Amniotic stem cell (primary cell): Measurements from ENCODE around the gene CABP4.

Experiments
- DNase-seq: peaks from one replicate; lab custom pipeline; 2025; lab: John Stamatoyannopoulos, UW

Gene CABP4

DNA sequence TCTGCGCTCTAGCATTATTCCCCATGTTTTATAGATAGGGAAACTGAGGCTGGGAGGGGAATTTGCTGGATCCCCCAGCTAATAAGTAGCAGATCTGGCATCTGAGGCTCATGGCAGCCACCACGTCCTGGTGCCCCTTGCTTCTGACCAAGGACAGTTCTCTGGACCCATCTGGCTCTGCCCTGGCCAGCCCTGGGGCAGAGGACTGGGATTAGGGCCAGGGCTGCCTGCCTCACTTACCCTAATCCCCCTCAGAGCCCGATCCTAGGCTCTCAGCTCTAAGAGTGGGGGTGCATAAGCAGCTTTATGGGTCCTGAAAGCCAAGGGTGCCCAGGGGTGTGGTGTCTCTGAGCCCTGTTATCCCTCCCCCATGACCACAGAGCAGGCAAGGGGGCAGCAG lies at the start of gene CABP4:
Gene CABP4, plus strand, starts transcription at position 301 of the 400 bp plus-strand sequence. Its CDS starts 70 bp downstream, at position 371.
- no peak for DNase-seq

DNA sequence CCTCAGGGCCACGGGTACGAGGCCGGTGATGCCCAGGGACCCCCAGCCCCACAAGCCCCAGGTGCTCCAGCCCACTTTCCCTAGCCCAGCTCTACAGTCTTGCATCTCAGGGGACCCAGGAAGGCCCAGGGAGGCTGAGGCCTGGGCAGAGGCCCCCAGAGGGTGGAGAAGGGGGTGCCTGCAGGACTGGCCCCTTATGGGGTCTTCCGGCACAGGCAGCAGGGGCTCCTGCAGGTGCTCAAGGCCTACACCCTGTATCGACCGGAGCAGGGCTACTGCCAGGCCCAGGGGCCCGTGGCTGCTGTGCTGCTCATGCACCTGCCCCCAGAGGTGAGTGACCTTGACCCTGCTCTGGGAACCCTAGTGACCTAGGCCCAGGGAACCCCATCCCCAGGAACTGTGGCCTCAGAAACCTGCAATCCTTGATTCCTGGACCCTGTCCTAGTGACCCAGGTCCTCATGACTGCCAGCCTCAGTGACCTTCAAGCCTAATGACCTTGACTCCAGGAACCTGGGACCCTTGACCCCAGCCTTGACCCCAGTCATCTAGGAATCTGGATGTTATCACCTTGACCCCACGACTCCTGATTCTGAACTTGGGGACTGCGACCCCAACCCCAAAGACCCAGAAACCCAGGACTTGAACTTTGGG lies 49.3 kb upstream of the CABP4 start:
- no peak for DNase-seq

DNA sequence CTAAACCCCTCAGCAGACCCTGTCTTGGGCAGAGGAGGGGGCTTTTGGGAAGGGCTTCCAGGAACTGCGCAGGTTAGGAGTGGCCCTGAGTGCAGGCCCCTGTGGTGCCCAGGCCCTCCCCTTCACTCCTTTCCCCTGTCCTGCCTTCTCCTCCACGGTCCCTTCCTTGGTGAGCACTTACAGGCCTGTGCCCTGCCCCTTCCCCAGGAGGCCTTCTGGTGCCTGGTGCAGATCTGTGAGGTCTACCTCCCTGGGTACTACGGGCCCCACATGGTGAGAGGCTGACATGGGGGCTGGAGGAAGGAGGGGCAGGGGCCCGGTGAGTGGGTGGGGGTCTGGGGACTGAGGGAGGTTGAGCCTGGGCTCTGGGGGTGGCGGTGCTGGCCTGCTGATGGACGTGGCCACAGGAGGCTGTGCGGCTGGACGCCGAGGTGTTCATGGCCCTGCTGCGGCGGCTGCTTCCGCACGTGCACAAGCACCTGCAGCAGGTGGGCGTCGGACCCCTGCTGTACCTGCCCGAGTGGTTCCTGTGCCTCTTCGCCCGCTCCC lies 48.7 kb upstream of the CABP4 start:
- no peak for DNase-seq

DNA sequence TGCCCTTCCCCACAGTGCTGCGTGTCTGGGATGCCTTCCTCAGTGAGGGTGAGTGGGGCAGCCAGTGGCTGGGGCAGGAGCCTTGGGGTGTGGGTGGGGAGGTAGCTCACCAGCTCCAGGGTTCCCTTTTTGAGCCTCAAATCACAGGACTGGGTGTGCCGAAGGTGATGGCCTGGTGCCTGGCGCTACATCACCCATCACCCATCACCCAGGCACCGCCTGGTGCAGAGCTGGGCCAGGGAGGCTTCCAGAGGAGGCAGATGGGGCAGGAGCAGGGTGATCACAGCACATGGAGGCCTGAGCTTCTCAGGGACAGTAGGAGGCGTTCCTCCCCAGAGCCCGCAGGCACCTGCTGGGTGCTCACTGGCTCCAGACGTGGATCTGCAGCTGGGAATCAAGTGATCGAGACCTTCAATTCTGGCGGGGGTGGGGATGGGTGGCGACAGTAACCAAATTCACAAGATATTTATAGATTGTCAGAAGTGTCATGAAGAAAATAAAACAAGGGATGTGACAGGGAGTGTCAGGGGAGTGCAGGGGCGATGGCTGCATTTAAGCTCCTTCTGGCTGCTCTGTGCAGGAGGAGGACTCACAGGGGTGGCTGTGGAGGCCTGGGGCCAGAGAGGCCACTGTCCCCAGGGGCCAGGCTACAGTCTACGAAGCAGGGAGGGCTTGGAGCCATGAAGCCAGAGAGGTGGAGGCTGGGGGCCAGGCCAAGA lies 48.0 kb upstream of the CABP4 start:
- no peak for DNase-seq

DNA sequence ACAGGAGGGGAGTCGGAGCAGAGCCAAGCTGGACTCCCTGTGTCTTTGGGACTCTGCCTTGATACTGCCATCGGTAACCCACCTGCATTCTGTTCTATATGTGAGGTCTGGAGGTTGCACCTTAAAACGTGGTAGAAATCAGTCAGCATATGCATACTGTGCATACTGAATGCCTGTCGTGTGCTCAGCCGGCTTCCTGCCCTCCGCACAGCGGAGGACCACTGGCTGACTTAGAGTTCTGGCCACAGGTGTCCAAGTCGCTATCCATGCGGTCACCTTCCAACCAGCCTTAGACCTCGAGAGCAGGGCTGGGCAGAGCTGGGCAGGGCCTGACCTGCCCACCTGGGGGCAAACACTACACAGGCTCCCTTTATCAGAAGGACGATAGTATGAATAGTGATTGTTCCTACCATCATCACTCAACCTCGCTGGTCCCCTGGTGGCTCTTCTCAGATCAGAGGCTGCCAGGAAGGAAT lies 47.4 kb upstream of the CABP4 start:
- DNase-seq, result no peak

DNA sequence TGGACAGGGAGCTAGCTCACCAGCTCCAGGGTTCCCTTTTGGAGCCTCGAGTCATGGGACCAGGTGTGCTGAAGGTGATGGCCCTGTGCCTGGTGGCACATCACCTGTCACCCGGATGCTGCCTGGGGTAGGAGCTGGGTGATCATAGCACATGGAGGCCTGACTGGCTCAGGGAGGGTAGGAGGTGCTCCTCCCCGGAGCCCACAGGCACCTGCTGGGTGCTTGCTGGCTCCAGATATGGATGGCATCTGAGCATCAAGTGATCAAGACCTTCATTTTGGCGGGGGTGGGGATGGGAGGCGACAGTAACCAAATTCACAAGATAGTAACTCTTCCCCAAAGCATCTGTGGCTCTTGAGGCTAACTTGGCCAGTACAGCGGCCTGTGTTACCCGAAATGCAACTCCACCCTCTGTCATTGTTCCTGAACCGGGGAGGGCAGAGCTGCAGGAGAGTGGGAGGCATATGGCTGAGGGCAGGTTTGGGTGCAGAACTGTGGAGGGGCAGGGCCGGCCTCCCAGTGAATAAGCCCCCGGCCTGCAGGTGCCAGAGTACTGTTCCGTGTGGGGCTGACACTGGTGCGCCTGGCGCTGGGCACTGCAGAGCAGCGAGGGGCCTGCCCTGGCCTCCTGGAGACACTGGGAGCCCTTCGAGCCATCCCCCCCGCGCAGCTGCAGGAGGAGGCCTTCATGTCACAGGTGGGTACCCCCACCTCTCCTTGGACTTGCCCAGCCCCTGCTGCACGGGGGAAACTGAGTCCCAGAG lies 46.5 kb upstream of the CABP4 start:
- DNase-seq, result no peak

DNA sequence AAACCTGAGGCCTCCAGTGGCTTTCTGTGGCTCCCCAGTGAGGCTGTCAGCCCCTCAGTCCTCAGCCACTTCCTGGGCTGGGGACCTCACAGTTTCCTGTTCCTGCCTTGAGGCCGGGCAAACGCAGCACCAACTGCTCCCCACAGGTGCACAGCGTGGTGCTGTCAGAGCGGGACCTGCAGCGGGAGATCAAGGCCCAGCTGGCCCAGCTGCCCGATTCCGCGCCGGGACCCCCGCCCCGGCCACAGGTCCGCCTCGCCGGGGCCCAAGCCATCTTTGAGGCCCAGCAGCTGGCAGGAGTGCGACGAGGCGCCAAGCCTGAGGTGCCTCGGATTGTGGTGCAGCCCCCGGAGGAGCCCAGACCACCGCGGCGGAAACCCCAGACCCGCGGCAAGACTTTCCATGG lies 45.9 kb upstream of the CABP4 start:
- no peak for DNase-seq

DNA sequence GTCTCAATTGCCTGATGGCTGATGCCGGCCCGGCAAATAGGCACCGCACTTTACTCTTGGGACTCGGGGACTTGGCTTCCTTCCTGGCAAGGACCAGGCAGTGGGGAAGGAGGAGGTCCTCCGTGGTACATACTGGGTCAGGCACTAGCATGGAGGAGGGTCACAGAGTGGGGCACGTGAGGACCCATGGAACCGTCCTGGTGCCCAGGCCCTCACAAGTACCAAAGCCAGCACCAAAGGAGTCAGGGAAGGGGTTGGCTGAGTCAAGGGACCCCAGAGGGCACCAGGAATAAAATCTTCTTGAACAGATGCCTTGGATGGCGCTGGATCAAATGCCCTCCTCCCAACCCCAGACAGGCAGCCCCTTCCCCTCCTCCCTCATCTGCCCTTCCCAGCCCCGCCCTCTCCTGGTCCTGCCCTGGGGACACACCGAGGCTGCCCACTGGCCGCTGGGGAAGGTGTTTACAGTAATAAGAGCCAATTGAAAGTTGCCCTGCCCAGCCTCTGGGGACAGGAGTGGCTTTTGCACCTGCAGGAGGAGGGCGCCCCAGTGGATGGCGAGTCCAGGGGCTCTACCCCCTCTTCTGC lies 45.3 kb upstream of the CABP4 start:
- no peak for DNase-seq

DNA sequence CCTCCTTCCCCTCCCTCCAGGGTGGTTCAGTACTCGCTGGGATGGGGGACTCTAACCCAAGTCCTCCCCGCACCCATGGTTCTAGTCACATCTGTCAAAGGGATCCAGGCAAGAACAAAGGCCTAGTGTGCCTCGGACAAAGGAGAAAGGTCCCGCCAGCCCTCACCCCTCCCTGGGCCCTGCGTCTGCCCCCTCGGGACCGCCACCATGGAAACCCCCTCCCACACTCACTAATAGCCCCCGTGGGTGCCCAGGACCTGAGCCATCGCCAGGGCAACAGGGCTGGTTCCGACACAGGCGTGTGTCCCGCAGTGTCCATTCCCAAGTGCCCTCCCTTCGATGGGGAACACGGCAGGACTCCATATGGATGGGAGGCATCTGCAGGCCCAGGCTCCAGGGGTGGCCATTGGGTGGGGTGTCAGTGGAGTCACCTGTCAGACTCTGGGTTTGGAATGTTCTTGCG lies 44.8 kb upstream of the CABP4 start:
- no peak for DNase-seq

DNA sequence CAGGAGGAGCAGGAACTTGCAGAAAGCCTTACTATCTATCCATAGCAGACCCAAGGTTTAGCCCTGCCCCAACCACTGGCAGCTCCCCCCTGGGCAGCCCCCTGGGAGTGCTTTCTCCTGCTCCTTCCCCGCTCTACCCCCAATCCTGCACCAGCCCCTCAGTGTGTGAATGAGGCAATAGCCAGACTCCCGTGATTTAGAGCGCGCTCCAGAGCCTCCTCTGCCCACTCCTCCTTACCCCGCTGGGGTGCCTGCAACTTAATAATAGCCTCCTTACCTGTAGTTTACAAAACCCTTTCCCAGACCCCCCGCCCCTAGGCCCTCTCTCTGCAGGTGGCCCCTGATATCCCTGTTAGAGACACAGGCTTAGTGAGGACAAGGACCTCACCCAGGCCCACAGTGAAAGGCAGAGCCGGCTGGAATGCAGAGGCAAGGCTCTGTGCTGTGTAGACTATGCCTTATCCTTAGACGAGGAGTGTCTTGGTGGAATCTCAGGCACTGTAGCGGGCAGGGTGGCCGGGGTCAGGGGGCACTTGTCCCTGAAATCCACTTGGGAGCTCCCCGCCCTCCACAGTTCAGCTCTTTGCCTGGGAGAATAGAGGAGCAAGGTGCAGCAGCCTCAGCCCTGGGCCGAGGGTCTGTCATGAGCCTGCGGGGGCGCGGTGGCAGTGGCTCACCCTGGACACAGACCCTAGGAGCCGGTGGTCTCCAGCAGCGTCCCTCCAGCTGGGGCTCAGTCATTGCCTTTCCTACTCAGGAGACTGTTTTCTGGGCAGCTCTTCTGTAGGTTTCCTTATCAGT lies 44.0 kb upstream of the CABP4 start:
- DNase-seq, result no peak

DNA sequence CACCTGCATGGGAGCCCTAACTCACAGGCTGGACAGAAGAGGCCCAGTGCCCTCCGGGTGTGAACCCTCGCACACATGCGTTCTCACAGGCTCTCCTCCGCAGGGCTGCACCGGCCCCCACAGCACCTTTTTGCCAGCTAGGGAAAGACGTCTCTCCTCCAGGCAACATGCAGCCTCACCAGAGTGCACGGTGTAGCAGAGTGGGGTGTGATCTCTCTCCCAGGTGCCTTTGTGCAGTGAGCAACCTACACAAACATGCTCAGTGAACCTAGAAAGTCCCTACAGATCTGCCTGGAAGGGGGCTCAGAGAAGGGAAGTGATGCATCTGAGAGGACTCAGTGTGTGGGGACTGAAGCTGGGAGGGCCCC lies 43.4 kb upstream of the CABP4 start:
- DNase-seq, result no peak

DNA sequence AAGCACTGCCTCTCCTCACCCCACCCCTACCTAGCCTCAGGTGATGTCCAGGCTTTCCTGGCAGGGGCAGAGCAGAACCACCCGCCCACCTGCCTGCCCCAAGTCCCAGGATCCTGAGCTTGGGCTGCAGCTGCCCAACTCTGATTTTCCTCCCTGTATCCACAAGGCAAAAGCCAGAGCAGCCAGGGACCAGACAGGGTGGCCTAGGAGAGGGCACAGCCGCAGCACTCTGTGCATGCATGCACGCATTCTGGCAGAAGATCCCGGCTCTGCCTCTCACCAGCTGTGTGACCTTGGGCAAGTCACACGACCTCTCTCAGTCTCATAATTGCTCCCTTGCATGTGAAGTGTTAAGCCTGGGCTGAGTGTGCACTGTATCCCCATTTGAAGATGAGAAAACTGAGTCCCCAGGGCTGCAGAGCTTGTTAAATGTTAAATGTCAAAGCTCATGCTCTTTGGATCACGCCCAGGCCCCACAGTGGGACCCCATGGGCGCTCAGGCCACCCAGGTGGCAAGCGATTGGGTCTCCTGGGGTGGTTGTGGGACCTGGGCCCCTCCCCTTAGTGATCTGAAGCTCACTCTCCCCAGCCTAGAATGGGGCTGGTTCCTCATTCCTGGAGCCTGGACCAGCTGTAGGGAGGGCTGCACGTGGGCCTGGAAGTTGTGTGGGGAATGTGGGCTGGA lies 42.5 kb upstream of the CABP4 start:
- DNase-seq, result no peak

DNA sequence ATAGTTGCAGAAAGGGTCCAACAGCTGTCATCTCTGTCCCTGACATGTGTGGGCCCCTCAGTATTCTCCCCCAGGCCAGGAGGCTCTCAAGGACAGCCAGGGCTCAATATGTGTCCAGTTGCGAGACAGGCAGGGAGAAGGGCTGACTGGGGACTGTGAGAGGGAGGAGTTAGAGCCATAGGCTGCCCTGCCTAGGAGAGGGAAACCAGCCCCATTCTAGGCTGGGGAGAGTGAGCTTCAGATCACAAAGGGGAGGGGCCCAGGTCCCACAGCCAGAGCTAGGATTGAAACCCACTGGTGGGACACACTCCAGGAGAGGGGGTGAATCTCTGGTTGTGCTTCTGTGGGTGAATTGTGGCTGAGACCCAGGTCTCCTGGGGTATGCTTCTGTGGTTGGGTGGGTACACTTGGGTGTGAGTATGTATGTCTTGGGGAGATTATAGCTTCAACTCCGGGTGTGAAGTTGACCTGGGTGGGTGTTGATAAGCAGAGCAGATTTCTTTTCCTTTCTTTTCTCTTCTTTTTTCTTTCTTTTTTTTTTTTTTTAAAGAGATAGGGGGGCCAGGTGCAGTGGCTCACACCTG lies 41.8 kb upstream of the CABP4 start:
- DNase-seq, result no peak

DNA sequence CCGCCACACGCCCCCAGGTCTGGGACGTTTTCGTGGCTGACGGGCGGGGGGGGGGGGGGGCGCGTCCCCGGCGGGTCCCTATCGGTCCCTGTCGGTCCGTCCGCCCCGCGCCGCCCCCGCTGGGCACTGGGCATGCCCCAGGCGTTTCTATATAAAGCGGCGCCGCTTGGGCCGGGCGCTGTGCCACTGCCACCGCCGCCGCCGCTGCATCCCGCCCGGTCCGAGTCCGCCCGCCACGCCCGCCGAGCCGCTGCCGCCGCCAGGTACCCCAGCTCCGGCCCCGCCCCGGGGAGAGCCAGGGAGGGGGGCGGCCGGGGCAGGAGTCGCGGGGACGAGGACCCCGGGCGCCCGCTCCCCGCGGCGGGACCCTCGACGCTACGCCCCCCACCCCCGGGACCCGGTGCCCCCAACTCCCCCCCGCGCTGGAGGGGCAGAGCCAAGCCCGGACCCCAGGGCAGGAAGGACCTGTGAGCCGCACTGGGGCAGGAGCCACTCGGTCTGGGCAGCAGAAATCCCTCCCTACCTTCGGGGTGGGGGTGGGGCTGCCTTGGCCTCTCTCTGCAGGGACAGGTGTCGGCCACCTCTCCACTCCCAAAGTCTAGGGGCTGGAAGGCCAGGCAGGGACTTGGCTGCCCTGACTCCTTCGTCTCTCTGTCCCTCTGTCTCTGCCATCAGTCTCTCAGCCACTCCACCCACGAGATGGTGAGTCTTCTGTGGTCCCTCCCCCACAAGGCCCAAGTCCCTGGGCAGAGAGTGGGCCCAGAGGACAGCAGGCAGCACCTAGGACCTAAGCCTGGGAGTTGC lies 39.5 kb upstream of the CABP4 start, which contains the start of gene CARNS1:
Gene CARNS1, plus strand, starts transcription at position 178 of the 804 bp plus-strand sequence. Its CDS starts 522 bp downstream, at position 700.
- DNase-seq, result no peak

DNA sequence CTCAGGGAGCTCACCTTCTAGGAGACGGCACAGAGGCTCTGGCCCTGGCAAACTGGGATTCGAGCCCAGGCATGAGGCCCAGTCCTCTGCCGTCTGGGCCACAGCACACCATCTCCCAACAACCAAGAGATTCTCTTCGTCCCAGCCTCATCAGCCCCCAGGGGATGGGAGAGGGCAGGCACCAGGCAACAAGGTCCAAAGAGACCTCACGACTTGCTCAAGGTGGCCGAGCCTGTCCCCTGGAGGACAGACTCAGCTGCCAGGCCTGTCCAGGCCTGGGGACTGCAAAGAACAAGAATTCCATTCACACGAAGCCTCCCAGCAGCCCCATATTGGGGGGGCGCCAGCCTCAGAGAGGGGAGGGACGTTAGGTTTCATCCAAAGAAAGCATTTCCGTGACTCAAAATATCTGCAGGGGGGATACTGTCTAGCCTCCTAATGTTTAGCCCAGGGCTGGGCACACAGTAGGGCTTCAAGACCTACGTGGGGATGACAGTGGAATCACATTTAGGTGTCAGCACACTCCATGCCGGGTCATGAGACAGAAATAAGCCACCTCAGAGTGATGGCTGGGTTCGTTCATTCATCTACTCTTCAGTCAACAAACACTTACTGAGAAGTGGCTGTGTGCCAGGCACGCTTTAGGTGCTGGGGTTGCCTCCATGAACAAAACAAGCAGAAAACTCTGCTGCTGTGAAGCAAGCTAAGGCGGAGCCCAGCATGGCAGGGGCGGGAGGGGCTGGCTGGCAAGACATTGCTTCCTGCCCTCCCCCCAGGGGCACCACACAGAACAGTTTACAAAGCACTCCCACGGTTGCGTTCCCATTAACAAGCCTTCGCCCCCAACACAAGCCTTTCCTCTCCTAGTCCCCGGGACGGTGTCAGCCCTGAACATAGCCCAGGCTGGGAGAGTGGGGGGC lies 38.5 kb upstream of the CABP4 start:
- DNase-seq, result no peak

DNA sequence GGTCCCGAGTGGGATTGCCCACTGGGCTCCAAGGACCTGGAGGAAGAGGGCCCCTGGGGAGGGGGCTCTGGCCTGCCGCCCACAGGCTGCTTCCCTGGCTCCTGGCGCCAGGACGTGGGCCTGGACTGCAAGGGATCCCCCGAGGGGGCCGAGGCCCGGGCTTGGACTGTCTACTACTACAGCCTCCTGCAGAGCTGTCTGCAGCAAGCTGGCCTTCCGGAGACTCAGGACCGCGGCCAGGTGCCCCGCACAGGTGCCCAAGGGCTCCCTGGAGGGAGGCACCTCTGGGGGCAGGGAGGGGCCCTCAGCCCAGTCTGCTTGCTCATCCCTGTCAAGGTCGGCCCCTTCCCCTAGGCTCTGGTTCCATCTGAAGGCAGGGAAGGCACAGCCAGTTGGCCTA lies 37.7 kb upstream of the CABP4 start:
- no peak for DNase-seq

DNA sequence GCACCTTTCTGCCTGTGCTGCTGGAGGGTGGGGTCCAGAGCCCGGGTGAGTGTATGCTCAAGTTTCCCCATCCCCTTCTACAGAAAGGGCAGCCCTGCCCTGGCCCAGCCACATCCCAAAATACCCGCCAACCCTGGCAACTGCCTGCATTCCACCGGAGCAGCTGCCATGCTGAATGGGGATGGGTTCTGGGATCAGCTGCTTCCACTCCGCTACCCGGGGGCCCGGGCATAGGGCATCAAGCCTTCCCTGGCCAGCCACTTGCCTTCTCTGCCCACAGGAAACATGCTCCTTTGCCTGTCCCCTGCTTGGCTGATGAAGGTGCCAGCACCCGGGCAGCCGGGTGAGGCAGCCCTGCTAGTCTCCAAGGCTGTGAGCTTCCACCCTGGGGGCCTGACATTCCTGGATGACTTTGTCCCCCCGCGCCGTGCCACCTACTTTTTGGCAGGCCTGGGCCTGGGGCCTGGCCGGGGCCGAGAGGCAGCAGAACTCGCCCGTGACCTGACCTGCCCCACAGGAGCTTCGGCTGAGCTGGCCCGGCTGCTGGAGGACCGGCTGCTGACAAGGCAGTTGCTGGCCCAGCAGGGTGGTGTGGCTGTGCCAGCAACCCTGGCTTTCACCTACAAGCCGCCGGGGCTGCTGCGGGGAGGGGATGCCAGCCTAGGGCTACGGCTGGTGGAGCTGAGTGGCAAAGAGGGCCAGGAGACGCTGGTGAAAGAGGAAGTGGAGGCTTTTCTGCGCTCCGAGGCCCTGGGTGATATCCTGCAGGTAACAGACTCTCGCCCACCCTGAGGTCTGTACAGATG lies 36.5 kb upstream of the CABP4 start:
- no peak for DNase-seq
